Ectodermal cell (in vitro differentiated cells): Measurements from ENCODE around the gene CCDC134.

ENCODE experiments used
- H3K27ac ChIP-seq: 2 replicates; pipeline ENCODE4 v1.7.0; 2013; ENCODE audit warnings: mild to moderate bottlenecking, low read depth, low read length; ENCODE audit not compliant: insufficient read depth, poor library complexity, severe bottlenecking
- H3K27me3 ChIP-seq: 2 replicates; pipeline ENCODE4 v1.7.0; 2013; ENCODE audit warnings: mild to moderate bottlenecking, low read length; ENCODE audit not compliant: insufficient read depth, control insufficient read depth, poor library complexity, severe bottlenecking
- H3K36me3 ChIP-seq: one replicate; pipeline ENCODE4 v1.7.0; 2013; ENCODE audit warnings: low read length; ENCODE audit not compliant: control insufficient read depth, insufficient read depth
- H3K4me1 ChIP-seq: one replicate; pipeline ENCODE4 v1.7.0; 2013; ENCODE audit warnings: low read length; ENCODE audit not compliant: control insufficient read depth, insufficient read depth
- H3K4me3 ChIP-seq: 2 replicates; pipeline ENCODE4 v1.7.0; 2013; ENCODE audit warnings: low read depth, low read length, control low read depth; ENCODE audit not compliant: insufficient read depth
- H3K9me3 ChIP-seq: 2 replicates; pipeline ENCODE4 v1.7.0; 2013; ENCODE audit warnings: mild to moderate bottlenecking, low read length, moderate library complexity; ENCODE audit not compliant: control insufficient read depth
- WGBS, 2 experiments: methylation state at CpG; one replicate each; pipeline ENCODE4 v1.1.7; 2013; ENCODE audit warnings: missing lambda C conversion rate in 2 of 2; 5-methylcytosine and 5-hydroxymethylcytosine counted together

Gene CCDC134

DNA sequence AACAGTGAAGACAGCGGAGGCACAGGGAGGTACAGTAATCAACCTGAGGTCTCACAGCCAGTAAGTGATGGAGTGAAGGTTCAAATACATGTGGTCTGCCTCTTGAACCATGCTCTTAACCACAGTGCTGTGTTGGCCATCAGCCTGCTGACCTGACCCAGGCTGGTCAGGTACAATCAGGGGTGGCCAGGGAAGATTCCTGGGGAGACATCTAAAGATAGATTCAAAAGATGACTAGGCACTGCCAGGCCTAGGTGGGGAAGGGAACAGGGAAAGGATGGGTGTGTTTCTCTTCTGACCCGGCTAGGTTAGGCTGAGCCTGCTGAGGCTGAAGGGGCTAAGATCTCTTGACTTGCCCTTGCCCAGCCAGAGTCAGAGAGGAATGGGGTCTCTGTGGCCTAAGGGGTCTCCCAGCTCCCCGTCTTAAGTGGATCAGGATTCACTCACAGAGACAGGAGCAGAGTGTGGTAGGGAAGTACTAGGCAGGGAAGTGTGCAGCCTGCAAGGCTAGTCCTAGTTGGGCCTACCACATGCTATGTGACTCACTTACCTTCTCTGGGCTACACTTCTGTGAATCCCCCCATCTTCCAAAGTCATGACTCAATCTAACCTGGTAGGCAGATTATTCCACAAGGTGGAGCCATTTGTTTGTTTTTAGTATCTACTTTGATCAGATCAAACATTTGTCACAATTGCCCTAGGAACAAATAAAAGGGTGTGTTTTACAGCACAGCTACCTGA is 22.0 kb downstream of the CCDC134 start:
- WGBS, 2 experiments: 94 to 98% methylated on average over 3 of the region's 3 CpGs
- H3K4me1 ChIP-seq: peaks cover 17% of the 10 kb centered on the region
- H3K36me3 ChIP-seq: no peaks in the 10 kb centered on the region
- no peak overlapping the region for H3K27ac ChIP-seq
- no peak overlapping the region for H3K4me3 ChIP-seq
- no peaks in the 10 kb centered on the region for H3K9me3 ChIP-seq
- no peaks in the 10 kb centered on the region for H3K27me3 ChIP-seq

DNA sequence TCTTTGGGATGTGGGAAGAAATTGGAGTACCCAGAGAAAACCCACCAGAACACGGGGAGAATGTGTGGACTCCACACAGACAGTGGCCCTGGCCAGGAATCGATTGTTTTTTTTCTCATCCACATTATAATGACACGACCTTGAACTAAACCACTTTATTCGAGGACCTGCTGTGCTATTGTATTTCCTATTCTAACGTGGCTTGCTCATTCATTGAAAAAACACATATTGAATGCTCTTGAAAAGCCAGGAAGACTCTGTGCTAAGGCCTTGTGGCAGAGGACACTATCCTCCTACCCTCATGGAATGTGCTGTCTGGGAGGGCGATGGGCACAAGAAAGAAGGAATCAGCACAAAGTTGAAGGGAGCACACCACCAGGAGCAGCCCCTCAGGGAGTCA is 23.3 kb downstream of the CCDC134 start:
- WGBS, 2 experiments: 77 to 78% methylated on average over 6 of the region's 6 CpGs
- H3K27ac ChIP-seq: no peak overlapping the region
- no peaks in the 10 kb centered on the region for H3K9me3 ChIP-seq

DNA sequence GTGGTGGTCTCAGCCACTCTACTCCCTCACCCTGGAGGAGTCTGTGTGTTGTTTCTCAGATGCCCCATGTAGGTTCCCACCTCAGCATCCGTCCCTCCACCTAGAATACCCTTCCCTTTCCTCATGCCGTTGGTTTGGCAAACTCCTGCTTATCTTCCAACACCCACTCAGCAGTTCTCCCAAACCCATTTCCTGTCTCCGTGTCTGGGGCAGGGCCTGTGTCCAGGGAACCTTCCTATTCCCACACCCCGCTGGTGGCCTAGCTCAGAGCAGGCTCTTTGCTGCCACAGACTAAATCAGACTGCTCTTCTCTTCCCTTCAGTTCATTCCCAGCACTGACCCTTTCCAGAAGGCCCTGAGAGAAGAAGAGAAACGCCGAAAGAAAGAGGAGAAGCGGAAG is 24.9 kb downstream of the CCDC134 start:
- no peak overlapping the region for H3K27ac ChIP-seq
- no peak overlapping the region for H3K4me3 ChIP-seq
- H3K4me1 ChIP-seq: peaks cover 19% of the 10 kb centered on the region
- WGBS, 2 experiments: 93% methylated on average over 7 of the region's 7 CpGs
- H3K27me3 ChIP-seq: no peaks in the 10 kb centered on the region
- no peaks in the 10 kb centered on the region for H3K9me3 ChIP-seq
- no peaks in the 10 kb centered on the region for H3K36me3 ChIP-seq

More for the DNA sequence above, 23.3 kb downstream of the CCDC134 start:
- H3K4me1 ChIP-seq: peaks cover 19% of the 10 kb centered on the region
- no peaks in the 10 kb centered on the region for H3K36me3 ChIP-seq
- no peak overlapping the region for H3K4me3 ChIP-seq
- no peaks in the 10 kb centered on the region for H3K27me3 ChIP-seq

DNA sequence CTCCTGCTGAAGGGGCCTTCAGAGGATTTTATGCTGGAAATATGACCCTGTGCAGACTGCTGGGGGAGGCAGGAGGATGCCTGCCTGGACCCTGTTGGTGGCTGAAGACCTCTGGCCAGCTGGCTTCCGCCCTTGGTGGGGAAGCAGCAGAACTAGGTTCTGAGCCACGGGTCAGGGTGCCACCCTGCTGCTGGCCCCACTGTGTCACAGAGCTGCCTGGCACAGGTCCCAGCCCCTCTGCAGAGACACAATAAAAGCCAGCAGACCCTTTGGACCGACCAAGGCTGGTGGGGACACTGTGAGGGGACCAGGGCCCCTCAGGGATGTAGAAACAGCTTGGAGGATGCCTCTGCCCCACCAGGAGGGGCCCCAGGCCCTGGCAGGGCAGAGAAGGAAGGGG is 25.5 kb downstream of the CCDC134 start:
- Histone ChIP-seq H3K27ac (no peak overlapping the region), H3K9me3 (no peaks in the 10 kb centered on the region), H3K36me3 (no peaks in the 10 kb centered on the region), H3K4me3 (no peak overlapping the region), H3K4me1 (peaks cover 19% of the 10 kb centered on the region), H3K27me3 (no peaks in the 10 kb centered on the region)
- 94 to 95% methylated on average over 3 of the region's 3 CpGs for WGBS, 2 experiments

DNA sequence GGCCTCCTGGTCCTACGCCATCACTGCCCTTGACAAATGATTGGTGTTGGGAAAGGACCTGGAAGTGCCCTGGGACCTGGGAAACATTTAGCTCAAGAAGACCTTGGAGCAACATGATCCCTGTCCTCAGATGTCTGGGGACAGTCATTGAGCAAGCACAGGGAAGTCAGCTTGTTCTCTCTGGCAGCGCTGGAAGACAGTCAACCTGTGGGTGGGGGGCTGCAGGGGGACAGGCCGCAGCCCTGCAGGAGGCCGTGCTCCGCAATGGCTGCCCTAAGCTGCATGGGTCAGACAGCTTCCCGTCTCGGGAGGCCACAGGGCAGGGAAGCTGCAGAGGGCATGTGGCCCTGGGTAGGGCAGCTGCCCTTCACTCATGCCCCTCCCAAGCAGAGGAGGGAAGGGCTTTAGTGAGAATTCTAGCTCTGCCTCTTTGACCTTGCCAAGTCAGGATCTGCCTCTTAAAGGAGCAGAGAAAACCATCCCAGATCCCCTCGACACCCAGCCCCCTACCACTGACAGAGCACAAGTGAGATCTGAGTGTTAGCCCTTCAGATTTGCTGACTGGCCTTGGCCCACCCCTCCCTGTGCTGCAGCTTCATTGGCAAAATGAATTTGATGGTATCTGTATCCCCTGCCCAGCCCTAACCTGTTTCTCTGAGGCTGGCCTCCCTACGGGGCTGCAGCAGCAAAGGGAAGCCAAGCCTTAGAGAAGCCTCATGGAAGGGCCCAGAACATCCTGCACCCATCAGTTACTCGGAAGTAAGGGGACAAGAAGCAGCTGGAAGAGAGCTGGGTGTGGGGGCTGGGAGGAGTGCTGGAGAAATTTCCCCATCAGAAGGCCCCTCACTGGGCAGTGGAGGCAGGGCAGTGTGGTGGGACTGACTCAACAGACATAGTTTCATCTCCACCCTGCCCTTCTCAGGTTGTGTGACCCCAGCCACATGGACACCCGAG is 26.2 kb downstream of the CCDC134 start:
- Histone ChIP-seq H3K27me3 (no peaks in the 10 kb centered on the region), H3K9me3 (no peaks in the 10 kb centered on the region), H3K4me1 (peaks cover 19% of the 10 kb centered on the region), H3K4me3 (no peak overlapping the region), H3K27ac (no peak overlapping the region), H3K36me3 (no peaks in the 10 kb centered on the region)
- 83 to 84% methylated on average over 11 of the region's 11 CpGs for WGBS, 2 experiments

DNA sequence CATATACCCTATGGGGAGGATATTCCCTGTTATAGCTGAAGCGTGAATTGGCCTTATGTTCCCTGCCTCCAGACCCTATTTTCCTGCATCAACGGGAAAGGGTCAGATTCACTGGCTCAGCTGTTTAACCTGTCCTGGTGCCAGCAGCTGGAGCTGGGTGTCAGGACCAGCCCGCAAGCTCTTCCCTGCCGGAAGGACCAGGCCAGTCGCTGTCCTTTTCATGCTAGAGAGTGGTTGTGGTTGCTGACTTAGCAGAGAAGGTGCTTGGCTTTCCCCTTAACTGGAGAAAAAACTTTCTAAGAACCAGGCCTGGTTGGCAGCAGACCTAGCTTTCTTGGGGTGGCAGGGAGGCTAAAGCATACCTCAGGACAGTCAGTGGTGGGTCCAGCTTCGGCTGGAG is 27.2 kb downstream of the CCDC134 start:
- Histone ChIP-seq H3K4me1 (peaks cover 19% of the 10 kb centered on the region), H3K27me3 (no peaks in the 10 kb centered on the region), H3K9me3 (no peaks in the 10 kb centered on the region), H3K27ac (no peak overlapping the region), H3K36me3 (no peaks in the 10 kb centered on the region), H3K4me3 (no peak overlapping the region)
- 90 to 93% methylated on average over 6 of the region's 6 CpGs for WGBS, 2 experiments

DNA sequence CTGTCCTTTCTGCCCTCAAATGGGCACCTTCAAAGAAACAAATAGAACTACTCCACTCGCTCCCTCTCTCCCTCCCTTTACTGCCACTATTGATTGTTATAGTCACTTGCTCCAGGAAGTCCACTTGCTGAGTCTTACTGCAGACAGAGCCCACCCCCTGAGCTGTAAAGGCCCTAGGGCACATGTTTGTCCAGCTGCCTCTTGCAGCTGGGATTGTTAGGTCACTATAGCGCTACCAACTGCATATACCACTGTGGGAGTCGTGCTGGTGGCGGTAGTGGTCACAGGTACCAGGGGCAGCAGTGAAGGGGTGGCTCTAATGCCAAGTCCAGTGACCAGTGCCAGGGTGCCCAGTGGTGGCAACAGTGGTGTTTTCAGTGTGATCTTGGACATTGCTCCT is 28.0 kb downstream of the CCDC134 start:
- WGBS, 2 experiments: 81 to 87% methylated on average over 4 of the region's 4 CpGs
- Histone ChIP-seq H3K9me3 (no peaks in the 10 kb centered on the region), H3K27ac (no peak overlapping the region), H3K4me3 (no peak overlapping the region), H3K27me3 (no peaks in the 10 kb centered on the region), H3K4me1 (peaks cover 19% of the 10 kb centered on the region), H3K36me3 (no peaks in the 10 kb centered on the region)

DNA sequence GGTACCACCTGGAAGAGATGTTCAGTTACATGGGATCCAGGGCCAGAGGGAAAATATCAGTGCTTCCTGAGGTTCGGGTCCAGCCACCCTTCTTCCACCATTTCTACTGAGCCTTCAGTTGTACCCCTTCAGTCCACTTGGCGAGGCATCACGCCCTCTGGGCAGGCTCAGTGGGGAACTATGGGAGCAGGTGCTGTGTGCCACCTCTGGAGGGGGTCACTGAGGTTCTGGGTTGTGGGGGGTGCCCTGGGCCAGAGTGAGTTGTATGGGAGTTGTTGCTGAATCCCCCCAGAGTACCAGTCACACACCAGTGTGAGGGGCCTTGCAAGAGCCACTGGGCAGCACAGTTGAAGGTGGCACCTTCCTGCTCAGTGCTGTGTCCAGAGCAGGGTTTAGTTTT is 29.7 kb downstream of the CCDC134 start:
- H3K27me3 ChIP-seq: no peaks in the 10 kb centered on the region
- no peaks in the 10 kb centered on the region for H3K9me3 ChIP-seq
- no peak overlapping the region for H3K4me3 ChIP-seq
- WGBS, 2 experiments: 92 to 98% methylated on average over 3 of the region's 3 CpGs
- no peaks in the 10 kb centered on the region for H3K36me3 ChIP-seq
- H3K4me1 ChIP-seq: peaks cover 19% of the 10 kb centered on the region
- H3K27ac ChIP-seq: no peak overlapping the region

DNA sequence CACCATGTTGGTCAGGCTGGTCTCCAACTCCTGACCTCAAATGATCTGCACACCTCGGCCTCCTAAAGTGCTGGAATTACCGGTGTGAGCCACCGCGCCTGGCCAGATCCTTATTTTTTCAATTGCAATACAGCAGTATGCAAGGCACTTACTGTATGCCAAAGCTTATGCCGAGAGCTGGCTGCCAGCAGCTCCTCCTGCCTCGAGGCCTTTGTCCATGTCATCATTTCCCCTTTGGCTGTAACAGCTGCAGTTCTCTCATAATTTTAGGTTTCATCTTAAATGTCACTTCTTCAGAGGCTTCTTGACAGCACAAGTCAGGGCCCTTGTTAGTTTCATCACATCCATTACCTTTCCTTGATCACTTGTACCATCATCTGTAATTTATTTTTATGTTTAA is 30.9 kb downstream of the CCDC134 start:
- no peaks in the 10 kb centered on the region for H3K27me3 ChIP-seq
- H3K36me3 ChIP-seq: peaks cover 7% of the 10 kb centered on the region
- peaks cover 13% of the 10 kb centered on the region for H3K4me1 ChIP-seq
- 94% methylated on average over 6 of the region's 6 CpGs for WGBS, 2 experiments
- no peaks in the 10 kb centered on the region for H3K9me3 ChIP-seq
- H3K27ac ChIP-seq: no peak overlapping the region
- H3K4me3 ChIP-seq: no peak overlapping the region

DNA sequence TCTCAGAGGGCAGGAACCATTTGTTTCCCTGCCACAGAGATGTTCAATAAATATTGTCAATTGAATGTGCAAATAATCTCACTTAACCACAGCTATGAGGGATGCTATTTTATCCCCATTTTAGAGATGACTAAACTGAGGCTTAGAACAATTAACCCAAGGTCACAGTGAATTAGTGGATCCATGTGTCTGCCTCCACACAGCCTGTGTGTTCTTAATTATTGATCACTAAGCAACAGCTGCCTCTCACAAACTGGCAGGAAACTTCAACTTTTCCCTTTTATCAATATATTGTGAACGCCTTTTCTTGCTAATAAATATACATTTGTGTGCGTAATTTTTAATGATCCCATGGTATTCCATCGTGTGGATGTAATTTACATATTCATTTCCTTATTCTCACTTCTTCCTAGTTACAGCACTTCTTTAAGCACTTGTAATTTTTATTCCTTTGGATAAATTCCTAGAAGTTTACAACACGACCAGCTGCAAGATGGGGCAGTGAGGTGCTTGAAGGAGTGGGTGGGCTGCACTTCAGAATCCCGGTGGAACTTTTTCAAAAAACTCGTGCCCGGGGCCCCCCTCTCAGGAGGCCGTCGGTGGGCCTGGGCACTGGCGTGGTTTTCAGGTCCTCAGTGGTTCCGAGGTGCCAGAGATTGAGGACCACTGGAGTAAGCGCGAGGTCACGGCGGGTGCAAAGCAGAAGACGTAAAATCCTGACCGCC is 31.5 kb downstream of the CCDC134 start:
- no peaks in the 10 kb centered on the region for H3K9me3 ChIP-seq
- peaks cover 7% of the 10 kb centered on the region for H3K4me1 ChIP-seq
- H3K4me3 ChIP-seq: peak overlapping the region; percentile 82
- H3K27ac ChIP-seq: peak overlapping the region; percentile 97
- no peaks in the 10 kb centered on the region for H3K27me3 ChIP-seq
- H3K36me3 ChIP-seq: peaks cover 7% of the 10 kb centered on the region
- 10 to 17% methylated on average over 16 to 17 of the region's 17 CpGs for WGBS, 2 experiments
